ENCODE data around the gene NSFL1C.
A peak's percentile ranks its signal among the peaks of the same experiment; 100 is the strongest.

The NSFL1C gene

DNA sequence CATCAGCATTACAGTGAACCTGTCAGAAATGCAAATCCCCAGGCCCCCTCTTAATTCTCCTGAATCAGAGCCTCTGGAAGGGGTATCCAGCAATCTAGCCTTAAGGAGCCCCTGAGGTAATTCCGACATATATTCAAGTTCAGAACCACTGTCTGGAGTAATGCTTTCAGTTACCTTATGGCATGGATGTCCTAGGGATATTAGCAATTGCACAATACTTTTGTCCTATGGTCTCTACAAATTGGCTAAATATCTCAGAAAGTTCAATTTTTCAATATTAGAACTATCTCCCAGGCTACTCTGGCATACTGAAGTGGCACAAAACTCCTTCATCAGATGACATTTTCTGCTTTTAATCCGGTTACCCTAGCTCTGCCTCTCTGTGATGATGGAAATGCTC lies 6.4 kb downstream of the NSFL1C start:
- no peak for DNase-seq (ENCODE audit: low read depth)

- no peak for DNase-seq (ENCODE audit: low read depth)
These were observed 8.7 kb downstream of the NSFL1C start for GRCh38 chr20:1457992-1458391.

GRCh38 chr20:1456300-1456699 lies 10.3 kb downstream of the NSFL1C start:
- no peak for DNase-seq (ENCODE audit: low read depth)

GRCh38 chr20:1450926-1451491 lies 15.6 kb downstream of the NSFL1C start:
- DNase-seq (ENCODE audit: low read depth) = no peak

DNA sequence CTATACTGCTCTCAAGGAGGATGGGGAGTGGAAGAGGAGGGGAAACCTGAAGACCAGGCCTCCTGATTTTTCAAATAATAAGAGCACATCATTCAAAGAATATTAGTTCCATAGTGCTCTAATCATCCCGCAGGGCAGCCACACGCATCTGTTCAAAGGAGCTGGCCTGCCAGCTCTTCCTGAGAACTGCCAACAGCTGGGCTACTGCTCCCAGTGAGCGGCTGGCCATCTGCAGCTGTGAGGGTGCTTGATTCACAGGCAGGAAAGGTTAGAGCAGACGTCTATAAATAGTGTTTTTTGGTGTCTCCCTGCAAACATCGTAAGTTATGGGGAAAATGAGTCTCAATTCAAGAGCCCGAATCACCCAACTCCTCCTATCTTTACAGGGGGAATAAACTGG lies 17.3 kb downstream of the NSFL1C start:
- DNase-seq (ENCODE audit: low read depth) = no peak

- DNase-seq (ENCODE audit: low read depth) = no peak
These were observed 18.5 kb downstream of the NSFL1C start for GRCh38 chr20:1448081-1448620.

- no peak for DNase-seq (ENCODE audit: low read depth)
These were observed 20.1 kb downstream of the NSFL1C start for GRCh38 chr20:1446536-1446935.

DNA sequence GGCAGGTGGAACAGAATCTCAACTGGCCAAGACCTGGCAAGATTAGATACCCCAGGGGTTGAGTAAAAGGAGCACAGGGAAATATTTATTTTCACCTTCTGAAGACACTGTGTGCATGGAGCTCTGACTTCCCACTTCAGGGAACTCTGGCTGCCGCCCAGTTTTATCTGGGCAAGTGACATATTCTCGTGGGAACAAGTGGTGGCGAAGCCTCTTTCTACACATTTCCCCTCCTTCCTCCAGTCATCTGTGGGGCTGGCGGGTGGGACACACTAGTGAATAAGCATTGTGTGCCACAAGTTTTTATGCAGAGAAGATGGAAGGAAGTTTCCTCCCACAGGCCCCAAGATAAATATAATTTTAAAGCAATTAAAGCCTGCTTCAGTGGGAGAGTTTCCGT lies 23.6 kb downstream of the NSFL1C start:
- no peak for DNase-seq (ENCODE audit: low read depth)

DNA sequence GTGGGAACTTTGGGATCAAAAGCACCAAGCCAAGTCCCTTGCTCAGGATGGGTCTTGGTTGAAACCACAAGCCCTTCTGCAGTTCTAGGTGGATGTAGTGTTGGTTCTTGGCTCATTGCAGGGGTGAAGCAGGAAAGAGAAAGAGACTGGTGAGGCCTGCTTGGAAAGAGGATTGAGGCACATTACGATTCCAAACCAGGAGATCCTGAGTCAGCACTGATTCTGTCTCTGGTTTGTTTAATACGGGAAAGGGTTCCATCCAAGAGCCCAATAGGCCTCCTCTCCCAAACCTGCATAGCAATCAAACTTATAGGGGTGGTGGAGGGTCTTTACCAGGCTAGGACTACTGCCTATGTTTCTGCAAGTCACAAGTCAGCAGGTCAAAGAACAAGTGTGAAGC lies 24.3 kb downstream of the NSFL1C start:
- DNase-seq (ENCODE audit: low read depth) = no peak

GRCh38 chr20:1441133-1441532 lies 25.5 kb downstream of the NSFL1C start:
- no peak for DNase-seq (ENCODE audit: low read depth)

- no peak for DNase-seq (ENCODE audit: low read depth)
These were observed 26.6 kb downstream of the NSFL1C start for GRCh38 chr20:1440024-1440423.

- DNase-seq (ENCODE audit: low read depth) = no peak
These were observed 28.3 kb downstream of the NSFL1C start for GRCh38 chr20:1438361-1438760.

- peak; percentile 64 for DNase-seq (ENCODE audit: low read depth)
These were observed 29.3 kb downstream of the NSFL1C start for GRCh38 chr20:1437235-1437904.

- DNase-seq (ENCODE audit: low read depth) = no peak
These were observed 30.4 kb downstream of the NSFL1C start for GRCh38 chr20:1436263-1436662.

DNA sequence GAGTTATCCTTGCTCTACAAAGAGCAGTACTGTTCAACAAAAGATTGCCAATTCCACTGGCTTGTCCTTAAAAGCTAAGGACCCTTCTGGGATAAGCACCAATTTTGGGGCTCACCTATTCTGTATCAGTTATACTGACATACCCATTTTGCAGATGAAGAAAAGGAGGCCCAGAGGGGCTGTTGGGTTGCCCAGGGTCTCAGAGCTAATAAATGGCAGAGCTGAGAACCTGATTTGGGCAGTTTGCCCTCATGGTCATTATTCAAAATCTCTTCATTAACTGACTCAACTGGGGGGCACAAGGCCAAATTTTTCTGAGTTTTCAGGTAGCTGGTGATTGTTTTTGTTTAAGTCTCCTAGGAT lies 31.3 kb downstream of the NSFL1C start:
- DNase-seq (ENCODE audit: low read depth) = no peak

DNA sequence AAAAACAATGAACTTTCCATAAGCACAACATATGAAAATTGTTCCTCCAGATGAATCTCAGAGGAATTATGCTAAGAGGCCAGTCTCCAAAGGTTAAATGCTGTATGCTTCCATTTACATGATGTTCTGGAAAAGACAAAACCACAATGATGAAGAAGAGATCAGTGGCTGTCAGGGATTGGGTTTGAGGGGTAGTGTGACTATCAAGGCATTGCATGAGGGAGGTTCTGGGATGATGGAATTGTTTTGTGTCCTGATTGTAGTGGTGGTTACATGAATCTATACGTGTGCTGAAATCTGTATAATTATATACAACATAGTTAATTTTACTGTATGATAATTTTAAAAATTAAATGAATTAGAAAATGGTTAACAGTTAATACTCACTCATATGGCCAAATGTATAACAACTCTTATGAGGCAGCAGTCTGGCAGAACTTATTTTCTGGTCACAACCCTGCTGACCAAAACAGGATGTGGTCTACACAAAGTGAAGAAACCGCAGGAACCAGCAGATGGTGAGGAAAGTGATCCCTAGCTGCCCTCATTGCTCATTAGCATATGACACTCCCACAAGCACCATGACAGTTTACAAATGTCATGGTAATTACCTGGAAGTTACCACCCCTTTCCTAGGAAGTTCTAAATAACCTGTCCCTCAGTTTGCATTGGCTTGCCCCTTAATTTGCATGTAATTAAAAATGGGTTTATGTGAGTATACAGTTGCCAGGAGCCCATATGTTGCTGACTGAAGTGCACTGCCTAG lies 31.9 kb downstream of the NSFL1C start:
- DNase-seq (ENCODE audit: low read depth) = peak; percentile 48

- no peak for DNase-seq (ENCODE audit: low read depth)
These were observed 35.5 kb downstream of the NSFL1C start for GRCh38 chr20:1431158-1431557.

- DNase-seq (ENCODE audit: low read depth) = no peak
These were observed 36.6 kb downstream of the NSFL1C start for GRCh38 chr20:1430004-1430451.

DNA sequence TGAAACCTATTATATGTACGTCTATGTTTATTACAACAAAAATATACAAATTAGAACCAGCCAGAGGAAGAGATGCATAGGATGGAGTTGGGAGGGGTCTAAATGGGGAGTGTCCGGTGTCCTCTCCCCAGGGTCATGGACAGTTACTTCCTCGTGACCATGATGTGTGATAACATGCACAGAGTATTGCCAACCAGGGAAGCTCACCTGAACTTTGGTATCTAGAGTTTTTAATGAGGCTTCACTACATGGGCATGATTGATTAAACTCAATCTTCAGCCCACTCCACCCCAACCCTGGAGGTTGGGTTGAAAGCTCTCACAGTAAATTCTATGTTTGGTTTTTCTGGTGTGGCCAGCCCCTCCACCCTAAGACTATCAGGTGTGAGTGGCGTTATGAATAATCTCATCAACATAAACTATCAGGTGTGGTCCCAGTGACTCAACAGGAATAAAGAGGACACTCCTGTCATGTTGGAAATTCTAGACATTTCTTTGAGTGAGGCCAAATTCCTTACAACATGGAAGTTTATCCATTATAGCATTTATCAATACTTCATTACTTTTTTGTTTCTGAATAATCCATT lies 37.4 kb downstream of the NSFL1C start:
- DNase-seq (ENCODE audit: low read depth) = no peak

- no peak for DNase-seq (ENCODE audit: low read depth)
These were observed 39.1 kb downstream of the NSFL1C start for GRCh38 chr20:1427457-1428054.

GRCh38 chr20:1426231-1426849 lies 40.3 kb downstream of the NSFL1C start:
- no peak for DNase-seq (ENCODE audit: low read depth)

GRCh38 chr20:1424336-1424735 lies 42.3 kb downstream of the NSFL1C start:
- DNase-seq (ENCODE audit: low read depth) = no peak

Measured in activated T-cell treated with anti-CD3 and anti-CD28 coated beads for 24 hours (primary cell).